H1 (cell line): Measurements from ENCODE around the gene TCEA3. TPM values are rescaled to one million over a fixed set of nuclear protein-coding genes. Genes with fewer than 3 reads are reported as not detected.

Experiments used
- CTCF ChIA-PET: fragments of 300-600 bp; sonication (Branson Sonifier 250); formaldehyde crosslinking; loops from one replicate; lab custom pipeline; 2021; ENCODE audit not compliant: partially characterized antibody; lab: Charles Lee
- POLR2A ChIA-PET: fragments of 300-600 bp; sonication (Branson Sonifier 250); formaldehyde crosslinking; loops from one replicate; lab custom pipeline; 2021; ENCODE audit warnings: inconsistent platforms; ENCODE audit not compliant: partially characterized antibody; lab: Charles Lee
- DNase-seq, 2 experiments: peaks; one replicate each; pipeline versions ENCODE4 v3.0.0 to v3.0.0-alpha.2; 2010 to 2022; ENCODE audit warnings: low spot score in 2 of 2, low read depth in 1 of 2, mixed read lengths in 1 of 2
- FAIRE-seq: peaks from 2 replicates; lab custom pipeline; 2011; peaks lifted over from hg19 to GRCh38; lab: Jason Lieb, UNC
- H2AFZ ChIP-seq: 2 replicates; pipeline ENCODE4 v1.8.1; 2012; ENCODE audit warnings: low read length, inconsistent platforms
- H2AK5ac ChIP-seq: 2 replicates; pipeline ENCODE4 v1.6.1; 2013; ENCODE audit warnings: low read depth, low read length
- H2BK120ac ChIP-seq: replicated peaks from 2 replicates; pipeline ENCODE3; 2013; ENCODE audit warnings: low read depth, low read length, inconsistent platforms
- H2BK12ac ChIP-seq: 2 replicates; pipeline ENCODE4 v1.6.1; 2013; ENCODE audit warnings: low read depth, low read length
- H2BK15ac ChIP-seq: 2 replicates; pipeline ENCODE4 v1.6.1; 2013; ENCODE audit warnings: low read length
- H2BK20ac ChIP-seq: 2 replicates; pipeline ENCODE4 v1.6.1; 2013; ENCODE audit warnings: low read length
- H2BK5ac ChIP-seq: 2 replicates; pipeline ENCODE4 v1.6.1; 2013; ENCODE audit warnings: low read depth, low read length
- H3K14ac ChIP-seq: 2 replicates; pipeline ENCODE4 v1.6.1; 2013; ENCODE audit warnings: inconsistent platforms; ENCODE audit not compliant: insufficient read length
- H3K18ac ChIP-seq: 2 replicates; pipeline ENCODE4 v1.6.1; 2013; ENCODE audit warnings: low read length; ENCODE audit errors: extremely low read depth
- H3K23ac ChIP-seq: 2 replicates; pipeline ENCODE4 v1.6.1; 2013; ENCODE audit warnings: inconsistent platforms; ENCODE audit not compliant: insufficient read length
- H3K23me2 ChIP-seq: 2 replicates; pipeline ENCODE4 v1.6.1; 2013; ENCODE audit warnings: low read depth, low read length
- H3K27ac ChIP-seq: 2 replicates; pipeline ENCODE4 v1.6.1; 2011; ENCODE audit warnings: low read depth, low read length, inconsistent platforms
- H3K27me3 ChIP-seq, 4 experiments: replicated peaks in 1 of 4; 1 replicate in 1 of 4; 2 replicates in 3 of 4; pipeline versions ENCODE4 v1.6.1 to v1.8.1; 2011 to 2013; ENCODE audit warnings: low read length in 3 of 4, mild to moderate bottlenecking in 3 of 4, inconsistent platforms in 2 of 4, mixed read lengths in 2 of 4, moderate library complexity in 1 of 4; ENCODE audit not compliant: control insufficient read depth in 3 of 4, insufficient read depth in 3 of 4; ENCODE audit errors: extremely low read depth in 1 of 4
- H3K36me3 ChIP-seq, 4 experiments: 2 replicates each; pipeline versions ENCODE4 v1.6.1 to v1.8.1; 2011 to 2013; ENCODE audit warnings: mild to moderate bottlenecking in 4 of 4, low read length in 3 of 4, moderate library complexity in 2 of 4, control low read depth in 1 of 4, inconsistent platforms in 1 of 4; ENCODE audit not compliant: insufficient read depth in 4 of 4, control insufficient read depth in 2 of 4
- H3K4ac ChIP-seq: replicated peaks from 2 replicates; pipeline ENCODE3; 2013; ENCODE audit warnings: low read length, low read depth, mixed read lengths, inconsistent platforms; ENCODE audit not compliant: insufficient read length
- H3K4me1 ChIP-seq, 4 experiments: replicated peaks in 1 of 4; 1 replicate in 1 of 4; 2 replicates in 3 of 4; pipeline versions ENCODE4 v1.6.1 to v1.8.1; 2011 to 2013; ENCODE audit warnings: low read length in 3 of 4, inconsistent platforms in 2 of 4, mixed read lengths in 1 of 4; ENCODE audit not compliant: insufficient read depth in 4 of 4, control insufficient read depth in 3 of 4
- H3K4me2 ChIP-seq, 2 experiments: 2 replicates each; pipeline versions ENCODE4 v1.6.1 to v1.8.1; 2011 to 2013; ENCODE audit warnings: low read depth in 2 of 2, low read length in 2 of 2, control low read depth in 1 of 2, inconsistent platforms in 1 of 2, mild to moderate bottlenecking in 1 of 2; ENCODE audit not compliant: insufficient read depth in 1 of 2
- H3K4me3 ChIP-seq, 4 experiments: fragments of 200-600, 300-600 bp in 1 of 4; sonication (generic), shearing (Covaris generic), sonication (Bioruptor Twin) in 1 of 4; 2 replicates each; pipeline versions ENCODE4 v1.5.1 to v1.8.1; 2011 to 2016; ENCODE audit warnings: low read length in 4 of 4, low read depth in 3 of 4, control low read depth in 2 of 4, inconsistent platforms in 2 of 4, mild to moderate bottlenecking in 2 of 4, mixed read lengths in 1 of 4, moderate library complexity in 1 of 4; ENCODE audit not compliant: insufficient read depth in 2 of 4; ENCODE audit errors: extremely low read depth in 1 of 4
- H3K56ac ChIP-seq: replicated peaks from 2 replicates; pipeline ENCODE3; 2013; ENCODE audit warnings: low read depth, mild to moderate bottlenecking, mixed read lengths, low read length, inconsistent platforms; ENCODE audit not compliant: insufficient read length
- H3K79me1 ChIP-seq: 2 replicates; pipeline ENCODE4 v1.6.1; 2013; ENCODE audit warnings: low read depth, low read length, control low read depth
- H3K79me2 ChIP-seq, 2 experiments: 2 replicates each; pipeline versions ENCODE4 v1.6.1 to v1.8.1; 2012 to 2013; ENCODE audit warnings: low read length in 2 of 2, mild to moderate bottlenecking in 2 of 2, inconsistent platforms in 1 of 2; ENCODE audit not compliant: insufficient read depth in 2 of 2, control insufficient read depth in 1 of 2
- H3K9ac ChIP-seq, 4 experiments: replicated peaks in 1 of 4; 1 replicate in 1 of 4; 2 replicates in 3 of 4; pipeline versions ENCODE4 v1.6.1 to v1.8.1; 2011 to 2013; ENCODE audit warnings: low read depth in 3 of 4, low read length in 3 of 4, control low read depth in 2 of 4, mild to moderate bottlenecking in 2 of 4, moderate library complexity in 2 of 4, inconsistent platforms in 1 of 4; ENCODE audit errors: extremely low read depth in 1 of 4
- H3K9me3 ChIP-seq, 2 experiments: 2 replicates each; pipeline versions ENCODE4 v1.6.1 to v1.8.1; 2012 to 2013; ENCODE audit warnings: mild to moderate bottlenecking in 2 of 2, moderate library complexity in 2 of 2, control low read depth in 1 of 2, inconsistent platforms in 1 of 2, low read depth in 1 of 2, low read length in 1 of 2, mixed read lengths in 1 of 2; ENCODE audit not compliant: insufficient read depth in 2 of 2
- H4K20me1 ChIP-seq, 2 experiments: replicated peaks in 1 of 2; 2 replicates each; pipeline versions ENCODE3 to v1.8.1; 2011 to 2013; ENCODE audit warnings: inconsistent platforms in 2 of 2, low read length in 2 of 2, mild to moderate bottlenecking in 1 of 2; ENCODE audit not compliant: insufficient read depth in 2 of 2, control insufficient read depth in 1 of 2
- H4K5ac ChIP-seq: 2 replicates; pipeline ENCODE4 v1.6.1; 2013; ENCODE audit warnings: low read length, low read depth, mixed read lengths, inconsistent platforms; ENCODE audit not compliant: insufficient read length
- H4K8ac ChIP-seq: 2 replicates; pipeline ENCODE4 v1.8.0; 2013; ENCODE audit warnings: mild to moderate bottlenecking, moderate library complexity, low read length, inconsistent platforms; ENCODE audit not compliant: insufficient read depth; ENCODE audit errors: extremely low read depth
- H4K91ac ChIP-seq: replicated peaks from 2 replicates; pipeline ENCODE3; 2013; ENCODE audit warnings: low read length, mixed read lengths, inconsistent platforms; ENCODE audit not compliant: insufficient read length
- CBX5 ChIP-seq: fragments of 300-800, 300-1000 bp; sonication (generic); IDR thresholded peaks from 2 replicates; pipeline ENCODE4 v1.7.1; 2016; ENCODE audit warnings: antibody characterized with exemption, low read length, low read depth
- SIX5 ChIP-seq: IDR thresholded peaks from 2 replicates; pipeline ENCODE4 v1.6.1; 2011; ENCODE audit warnings: mild to moderate bottlenecking, low read depth, low read length
- WGBS, 2 experiments: shearing (Covaris generic) in 1 of 2; methylation state at CpG; one replicate each; pipeline versions ENCODE4 v1.1.6 to v1.1.7; 2013 to 2015; ENCODE audit warnings: low lambda C conversion rate in 2 of 2, mixed read lengths in 2 of 2, inconsistent platforms in 1 of 2, low coverage in 1 of 2, missing lambda C conversion rate in 1 of 2; ENCODE audit not compliant: insufficient replicate concordance in 2 of 2, insufficient coverage in 1 of 2, insufficient read length in 1 of 2; ENCODE audit errors: extremely low coverage in 1 of 2, missing lambda C conversion rate in 1 of 2; 5-methylcytosine and 5-hydroxymethylcytosine counted together
- polyA plus RNA-seq, 7 experiments: library from polyadenylated mRNA; depleted of rRNA in 3 of 7; stranded (reverse) in 5 of 7; unstranded in 2 of 7; fragments of >200 nt in 5 of 7; fragments of 200-250 nt in 2 of 7; gene quantifications; 1 replicate in 5 of 7; 2 replicates in 1 of 7; 4 replicates in 1 of 7; pipeline versions ENCODE4 v1.2.1 to v1.2.3, GENCODE V29; 2011 to 2013; ENCODE audit warnings: missing spikeins in 2 of 7, mixed read lengths in 2 of 7
- total RNA-seq: library from RNA; stranded (reverse); fragmentation: NEBNext Ultra II Directional; extraction: Animal tissue kit (Norgen Biotek cat#: 25700); gene quantifications from 2 replicates; pipeline ENCODE4 v1.2.1, GENCODE V29; 2021

The TCEA3 gene
- total and polyA plus RNA-seq, 2 of the 8 experiments (the other 6 are each of a cell fraction or from before 2014, with no cell fraction given): 0.08 TPM; not detected in 1

DNA sequence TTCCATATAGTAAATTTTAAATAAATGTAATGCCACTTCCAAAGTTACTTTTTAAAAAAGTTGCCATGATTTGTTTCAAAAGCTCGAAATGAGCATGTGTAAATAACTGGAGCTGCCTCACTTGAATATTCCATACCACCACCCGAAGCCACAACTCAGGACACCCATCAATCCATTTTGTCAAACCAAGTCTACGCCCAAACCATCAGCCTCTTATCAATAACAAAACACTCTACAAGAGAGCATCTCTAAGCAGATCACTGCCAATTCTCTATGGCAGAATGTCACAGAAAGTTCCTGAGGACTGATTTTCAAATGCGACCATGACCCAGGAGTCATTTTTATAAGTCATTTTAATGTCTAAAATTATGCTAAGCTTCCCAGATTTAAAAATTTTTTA lies 84.9 kb downstream of the TCEA3 start:
- peaks cover 7 to 32% (median 23%) of the 10 kb centered on the region in 4 experiments for H3K36me3 ChIP-seq
- H3K4me2 ChIP-seq: no peak overlapping the region

More for the DNA sequence above, 84.9 kb downstream of the TCEA3 start:
- no peaks in the 10 kb centered on the region for H3K27me3 ChIP-seq
- no peak overlapping the region for H4K91ac ChIP-seq
- FAIRE-seq: no peak
- peaks cover 44 to 81% of the 10 kb centered on the region in 2 experiments for H3K79me2 ChIP-seq
- no peak overlapping the region for H2BK15ac ChIP-seq
- no peak for DNase-seq
- H2BK12ac ChIP-seq: no peak overlapping the region
- CTCF ChIA-PET: interaction anchor here (0.9 to 1.4 kb wide), 2 partner anchors 22 to 64 kb away, joined by 3 read pairs; no protein-coding TSS in a partner anchor
- no peak overlapping the region for H4K8ac ChIP-seq
- H2AK5ac ChIP-seq: no peak overlapping the region
- no peak overlapping the region for H2BK5ac ChIP-seq
- no peak overlapping the region for H3K23ac ChIP-seq
- no peak for TF ChIP-seq SIX5
- TF ChIP-seq CBX5: no peak
- H3K14ac ChIP-seq: no peak overlapping the region
- H3K9ac ChIP-seq: no peak overlapping the region
- POLR2A ChIA-PET: interaction anchor here (0.6 to 1.1 kb wide), 3 partner anchors 29 to 357 kb away, joined by 3 read pairs; no protein-coding TSS in a partner anchor
- peaks cover 21 to 40% of the 10 kb centered on the region in 2 experiments for H4K20me1 ChIP-seq
- no peak overlapping the region for H3K56ac ChIP-seq
- peaks cover 2% of the 10 kb centered on the region; the same call in 1 of the 2 replicates for H3K23me2 ChIP-seq
- no peak overlapping the region for H2BK20ac ChIP-seq
- H2BK120ac ChIP-seq: no peak overlapping the region
- H3K9me3 ChIP-seq: no peaks in the 10 kb centered on the region
- WGBS, 2 experiments: 81% methylated on average over 4 of the region's 4 CpGs; no CpG with 5 or more reads in 1 of the 2 experiments
- peaks cover 4% of the 10 kb centered on the region; the same call in 1 of the 2 replicates for H3K79me1 ChIP-seq
- no peak overlapping the region for H3K18ac ChIP-seq
- no peak overlapping the region for H4K5ac ChIP-seq
- peaks cover 0 to 6% (median 2%) of the 10 kb centered on the region in 4 experiments; a peak in 1 of 7 replicates for H3K4me1 ChIP-seq
- H2AFZ ChIP-seq: no peak overlapping the region
- H3K27ac ChIP-seq: no peak overlapping the region
- H3K4me3 ChIP-seq: no peak overlapping the region
- no peak overlapping the region for H3K4ac ChIP-seq
